Measurements from ENCODE around the gene BLCAP.

The BLCAP gene

GRCh38 chr20:37571033-37571432, 43.4 kb upstream of the BLCAP start:
- Histone ChIP-seq H3K36me3 (ENCODE audit: control insufficient read depth, insufficient read depth, low read length) (no peaks in the 10 kb centered on the region), H3K4me3 (replicated peaks; ENCODE audit: low read depth, low read length) (no peak overlapping the region), H3K27me3 (replicated peaks; ENCODE audit: control insufficient read depth, insufficient read depth, low read length) (no peaks in the 10 kb centered on the region; the same call in 1 of the 2 replicates)
- TF ChIP-seq CTCF (IDR thresholded peaks at IDR 0.05; ENCODE audit: insufficient read depth, low read length, poor library complexity, severe bottlenecking): no peak
- no peak for DNase-seq (ENCODE audit: extremely low read depth, insufficient read length)

- no peaks in the 10 kb centered on the region for H3K36me3 ChIP-seq (ENCODE audit: control insufficient read depth, insufficient read depth, low read length)
- no peak for DNase-seq (ENCODE audit: extremely low read depth, insufficient read length)
- no peak for TF ChIP-seq CTCF (IDR thresholded peaks at IDR 0.05; ENCODE audit: insufficient read depth, low read length, poor library complexity, severe bottlenecking)
- no peak overlapping the region for H3K4me3 ChIP-seq (replicated peaks; ENCODE audit: low read depth, low read length)
- no peaks in the 10 kb centered on the region; the same call in 1 of the 2 replicates for H3K27me3 ChIP-seq (replicated peaks; ENCODE audit: control insufficient read depth, insufficient read depth, low read length)
Measured at GRCh38 chr20:37570419-37570818, 42.7 kb upstream of the BLCAP start.

- Histone ChIP-seq H3K36me3 (ENCODE audit: control insufficient read depth, insufficient read depth, low read length) (no peaks in the 10 kb centered on the region), H3K4me3 (replicated peaks; ENCODE audit: low read depth, low read length) (no peak overlapping the region), H3K27me3 (replicated peaks; ENCODE audit: control insufficient read depth, insufficient read depth, low read length) (no peaks in the 10 kb centered on the region; the same call in none of the 2 replicates)
- TF ChIP-seq CTCF (IDR thresholded peaks at IDR 0.05; ENCODE audit: insufficient read depth, low read length, poor library complexity, severe bottlenecking): no peak
- DNase-seq (ENCODE audit: extremely low read depth, insufficient read length): no peak
Measured at GRCh38 chr20:37567671-37568588, 40.3 kb upstream of the BLCAP start.

- no peaks in the 10 kb centered on the region; the same call in none of the 2 replicates for H3K27me3 ChIP-seq (replicated peaks; ENCODE audit: control insufficient read depth, insufficient read depth, low read length)
- H3K36me3 ChIP-seq (ENCODE audit: control insufficient read depth, insufficient read depth, low read length): no peaks in the 10 kb centered on the region
- TF ChIP-seq CTCF (IDR thresholded peaks at IDR 0.05; ENCODE audit: insufficient read depth, low read length, poor library complexity, severe bottlenecking): no peak
- DNase-seq (ENCODE audit: extremely low read depth, insufficient read length): no peak
- no peak overlapping the region for H3K4me3 ChIP-seq (replicated peaks; ENCODE audit: low read depth, low read length)
Measured at GRCh38 chr20:37567331-37567665, 39.6 kb upstream of the BLCAP start.

- no peaks in the 10 kb centered on the region; the same call in none of the 2 replicates for H3K27me3 ChIP-seq (replicated peaks; ENCODE audit: control insufficient read depth, insufficient read depth, low read length)
- no peak for DNase-seq (ENCODE audit: extremely low read depth, insufficient read length)
- H3K4me3 ChIP-seq (replicated peaks; ENCODE audit: low read depth, low read length): no peak overlapping the region
- TF ChIP-seq CTCF (IDR thresholded peaks at IDR 0.05; ENCODE audit: insufficient read depth, low read length, poor library complexity, severe bottlenecking): no peak
- no peaks in the 10 kb centered on the region for H3K36me3 ChIP-seq (ENCODE audit: control insufficient read depth, insufficient read depth, low read length)
Measured at GRCh38 chr20:37566590-37567330, 39.1 kb upstream of the BLCAP start.

Data from GM06990 (cell line).